ENCODE measurements around the gene HPF1.

DNA sequence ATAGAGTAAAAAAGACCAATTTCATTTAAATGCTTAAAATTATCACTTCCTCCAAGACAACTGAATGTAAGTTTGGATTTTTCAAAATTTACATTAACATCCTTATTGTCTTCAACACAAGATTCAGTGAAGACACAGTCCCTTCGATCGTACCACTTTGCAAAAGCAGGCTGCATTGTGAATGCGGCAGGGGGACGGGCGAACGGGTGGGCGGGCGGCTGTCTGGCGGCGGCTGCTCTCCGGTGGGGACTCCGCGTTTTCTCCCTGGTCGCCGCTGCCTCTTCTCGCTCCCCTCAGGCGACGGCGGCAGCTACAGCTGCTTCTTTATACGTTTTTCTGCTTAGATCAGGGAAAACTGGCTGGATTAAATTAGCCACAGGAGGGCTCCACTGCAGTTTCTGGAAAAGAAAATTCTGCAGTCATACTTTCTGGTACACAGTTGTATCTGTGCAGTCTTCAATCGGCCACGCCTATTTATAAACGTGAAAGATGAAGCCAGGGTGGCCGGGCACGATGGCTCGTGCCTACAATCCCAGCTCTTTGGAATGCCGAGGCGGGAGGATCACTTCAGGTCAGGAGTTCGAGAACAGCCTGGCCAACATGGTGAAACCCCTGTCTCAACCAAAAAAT is 33.9 kb upstream of the HPF1 start:
- TF ChIP-seq, protein P1, sequence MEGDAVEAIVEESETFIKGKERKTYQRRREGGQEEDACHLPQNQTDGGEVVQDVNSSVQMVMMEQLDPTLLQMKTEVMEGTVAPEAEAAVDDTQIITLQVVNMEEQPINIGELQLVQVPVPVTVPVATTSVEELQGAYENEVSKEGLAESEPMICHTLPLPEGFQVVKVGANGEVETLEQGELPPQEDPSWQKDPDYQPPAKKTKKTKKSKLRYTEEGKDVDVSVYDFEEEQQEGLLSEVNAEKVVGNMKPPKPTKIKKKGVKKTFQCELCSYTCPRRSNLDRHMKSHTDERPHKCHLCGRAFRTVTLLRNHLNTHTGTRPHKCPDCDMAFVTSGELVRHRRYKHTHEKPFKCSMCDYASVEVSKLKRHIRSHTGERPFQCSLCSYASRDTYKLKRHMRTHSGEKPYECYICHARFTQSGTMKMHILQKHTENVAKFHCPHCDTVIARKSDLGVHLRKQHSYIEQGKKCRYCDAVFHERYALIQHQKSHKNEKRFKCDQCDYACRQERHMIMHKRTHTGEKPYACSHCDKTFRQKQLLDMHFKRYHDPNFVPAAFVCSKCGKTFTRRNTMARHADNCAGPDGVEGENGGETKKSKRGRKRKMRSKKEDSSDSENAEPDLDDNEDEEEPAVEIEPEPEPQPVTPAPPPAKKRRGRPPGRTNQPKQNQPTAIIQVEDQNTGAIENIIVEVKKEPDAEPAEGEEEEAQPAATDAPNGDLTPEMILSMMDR (IDR thresholded peaks at IDR 0.05), result peak in 4 of 5 experiments; percentile 24 to 39 (median 38)
- TF ChIP-seq POLR2A (IDR thresholded peaks at IDR 0.05), result no peak
